Adipocyte (in vitro differentiated cells): ENCODE data around the gene CEP126.

Experiments used
- DNase-seq: peaks from one replicate; pipeline ENCODE4 v3.0.0-alpha.2; 2015; ENCODE audit warnings: low read depth
- H3K27me3 ChIP-seq: replicated peaks from 2 replicates; pipeline ENCODE4 v1.7.0; 2013; ENCODE audit warnings: mild to moderate bottlenecking, low read length, moderate library complexity; ENCODE audit not compliant: control insufficient read depth, insufficient read depth
- H3K36me3 ChIP-seq: 2 replicates; pipeline ENCODE4 v1.7.0; 2013; ENCODE audit warnings: low read length, mild to moderate bottlenecking, moderate library complexity; ENCODE audit not compliant: control insufficient read depth, insufficient read depth, severe bottlenecking
- H3K4me1 ChIP-seq: 2 replicates; pipeline ENCODE4 v1.7.0; 2013; ENCODE audit warnings: mild to moderate bottlenecking, low read length, moderate library complexity; ENCODE audit not compliant: control insufficient read depth, insufficient read depth
- H3K4me3 ChIP-seq: 2 replicates; pipeline ENCODE4 v1.7.0; 2013; ENCODE audit warnings: mild to moderate bottlenecking, low read length, moderate library complexity
- H3K9ac ChIP-seq: 2 replicates; pipeline ENCODE4 v1.7.0; 2013; ENCODE audit warnings: mild to moderate bottlenecking, low read length, moderate library complexity
- H3K9me3 ChIP-seq: 2 replicates; pipeline ENCODE4 v1.7.0; 2013; ENCODE audit warnings: mild to moderate bottlenecking, low read length, moderate library complexity; ENCODE audit not compliant: control insufficient read depth

Gene CEP126, protein sequence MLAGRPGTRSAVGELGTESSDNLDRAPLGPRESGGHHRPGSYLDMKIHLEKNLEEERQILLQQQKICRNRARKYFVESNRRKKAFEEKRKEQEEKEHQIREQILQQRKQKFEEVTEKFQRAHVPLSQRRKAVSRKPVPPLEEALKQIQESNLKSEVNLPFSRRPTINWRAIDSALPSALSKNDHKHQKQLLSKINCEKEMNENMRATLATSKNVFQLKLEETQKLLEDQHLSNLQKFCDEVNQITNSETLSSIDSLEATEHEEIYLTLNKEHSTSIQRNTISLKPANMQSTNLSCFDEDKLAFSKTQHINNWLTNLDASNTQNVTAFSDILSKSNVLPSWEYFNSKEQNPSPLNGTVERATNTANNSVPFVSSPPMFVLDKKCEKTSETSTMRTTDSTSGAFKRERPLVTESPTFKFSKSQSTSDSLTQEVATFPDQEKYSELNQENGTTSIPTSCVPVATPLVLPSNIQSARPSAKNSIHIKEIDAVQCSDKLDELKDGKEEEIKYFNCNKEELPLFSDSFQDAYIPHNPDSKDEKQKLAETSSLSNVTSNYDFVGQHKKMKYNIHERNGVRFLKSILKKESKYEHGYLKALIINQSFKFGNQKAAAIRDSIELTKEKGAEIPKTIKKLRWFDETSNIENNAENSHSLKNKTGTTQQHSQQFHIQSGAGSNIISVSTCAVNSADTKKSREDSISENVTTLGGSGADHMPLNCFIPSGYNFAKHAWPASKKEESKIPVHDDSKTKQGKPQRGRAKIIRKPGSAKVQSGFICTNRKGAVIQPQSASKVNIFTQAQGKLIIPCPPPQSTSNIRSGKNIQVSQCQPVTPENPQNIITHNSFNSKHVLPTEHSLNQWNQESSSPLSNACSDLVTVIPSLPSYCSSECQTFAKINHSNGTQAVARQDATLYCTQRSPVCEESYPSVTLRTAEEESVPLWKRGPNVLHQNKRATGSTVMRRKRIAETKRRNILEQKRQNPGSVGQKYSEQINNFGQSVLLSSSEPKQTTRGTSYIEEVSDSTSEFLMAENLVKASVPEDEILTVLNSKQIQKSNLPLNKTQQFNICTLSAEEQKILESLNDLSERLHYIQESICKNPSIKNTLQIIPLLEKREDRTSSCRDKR

DNA sequence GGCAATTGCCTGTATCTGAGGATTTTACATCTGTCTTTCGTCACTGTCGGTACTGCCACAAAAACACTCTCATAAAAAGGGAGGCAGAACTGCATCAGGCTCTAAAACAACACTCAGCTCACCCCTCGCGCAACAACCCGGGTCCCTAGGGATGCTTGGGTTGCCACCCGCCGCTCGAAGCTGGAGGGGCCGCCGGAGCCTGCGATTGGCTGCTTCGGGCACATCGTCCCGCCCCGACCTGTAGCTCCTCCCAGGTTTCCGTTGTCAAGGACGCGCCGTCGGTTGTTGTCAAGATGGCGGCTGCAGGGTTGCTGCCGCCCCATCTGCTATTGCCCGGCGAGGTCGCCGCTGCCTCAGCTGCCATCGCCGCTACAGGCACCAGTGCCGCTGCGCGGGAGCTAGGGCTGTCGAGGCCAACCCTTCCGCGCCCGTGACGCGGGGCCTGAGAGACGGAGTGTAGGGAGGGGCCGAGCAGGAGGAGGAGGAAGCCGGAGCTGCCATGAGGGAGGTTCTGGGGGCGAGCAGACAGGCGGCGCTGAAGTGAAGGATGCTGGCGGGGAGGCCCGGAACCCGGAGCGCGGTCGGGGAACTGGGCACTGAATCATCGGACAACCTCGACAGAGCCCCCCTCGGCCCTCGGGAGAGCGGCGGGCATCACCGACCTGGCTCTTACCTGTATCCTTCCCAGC, at the start of gene CEP126:
TSS of gene CEP126 (plus strand) at position 273 of the 689 bp plus-strand sequence. CDS start at position 548, 275 bp downstream.
- Histone ChIP-seq H3K9ac (peak within 1 kb of the TSS; percentile 88), H3K27me3 (no peaks in the 10 kb centered on the region), H3K4me3 (peak within 1 kb of the TSS; percentile 86), H3K9me3 (no peaks in the 10 kb centered on the region), H3K4me1 (peaks cover 35% of the 10 kb centered on the region), H3K36me3 (no peaks in the 10 kb centered on the region)
- peak; percentile 99 for DNase-seq

DNA sequence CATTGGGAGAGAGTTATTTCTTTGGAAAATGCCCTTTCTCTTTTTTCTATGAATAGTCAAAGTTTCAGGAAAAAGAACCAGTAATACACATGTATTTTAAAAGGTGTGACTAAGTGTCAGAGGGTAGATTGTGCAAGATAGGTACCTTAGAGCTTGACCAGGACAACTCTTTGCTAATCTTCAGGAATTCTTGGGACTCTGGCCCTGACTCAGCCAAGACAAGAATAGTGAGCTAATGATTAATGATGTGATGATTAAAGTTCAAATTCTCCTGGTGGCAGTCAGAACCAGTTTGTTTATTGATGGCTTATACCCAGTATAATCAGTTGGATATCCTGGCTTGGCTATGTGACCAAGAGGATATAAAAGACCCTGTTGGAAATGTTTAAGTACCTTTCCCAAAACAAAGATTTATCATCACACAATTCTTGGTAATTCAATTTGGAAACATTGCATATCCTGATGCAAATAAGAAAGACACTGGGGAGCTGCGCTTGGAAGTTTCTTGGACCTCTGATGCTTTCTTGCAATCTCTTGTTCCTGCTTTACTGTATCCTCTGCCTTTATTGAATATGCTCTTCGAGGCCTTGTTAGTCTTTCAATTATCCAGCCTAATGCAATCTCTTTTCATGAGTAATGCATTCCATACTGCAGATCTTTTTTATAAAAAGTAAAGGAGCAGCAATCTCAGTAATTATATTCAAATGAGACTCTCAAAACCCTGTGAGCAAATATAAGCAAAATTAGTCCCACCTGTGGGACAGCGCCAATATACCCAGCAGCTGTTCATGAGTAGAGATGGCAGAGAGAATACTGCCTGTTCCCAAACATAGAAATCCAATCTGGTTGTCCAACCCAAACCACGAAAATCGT, 48.0 kb upstream of the CEP126 start:
- Histone ChIP-seq H3K27me3 (no peaks in the 10 kb centered on the region), H3K4me1 (peaks cover 49% of the 10 kb centered on the region), H3K9me3 (peaks cover 7% of the 10 kb centered on the region), H3K9ac (no peak overlapping the region), H3K4me3 (peak overlapping the region; percentile 3), H3K36me3 (no peaks in the 10 kb centered on the region)
- peak; percentile 40 for DNase-seq

DNA sequence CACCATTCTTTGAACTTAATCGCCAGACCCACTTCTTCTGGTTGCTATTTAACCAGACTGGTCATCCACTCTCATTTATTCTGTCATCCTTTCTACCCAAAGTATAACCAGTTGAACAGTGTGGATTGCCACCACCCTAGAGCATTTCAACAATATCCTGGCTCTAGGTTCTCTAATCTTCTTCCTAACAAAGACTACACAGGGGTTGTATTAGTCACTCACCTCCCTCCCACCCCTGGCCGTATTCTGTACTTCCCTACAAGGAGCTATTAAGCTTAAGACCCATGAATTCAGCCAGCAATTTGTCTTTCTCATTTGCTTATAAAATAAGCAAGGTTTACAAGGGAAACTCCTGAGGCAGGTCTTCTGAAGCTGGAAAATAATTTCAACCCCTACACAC, 46.9 kb upstream of the CEP126 start:
- DNase-seq: no peak

GRCh38 chr11:101870510-101870909, 44.3 kb upstream of the CEP126 start:
- Histone ChIP-seq H3K27me3 (no peaks in the 10 kb centered on the region), H3K9me3 (no peaks in the 10 kb centered on the region), H3K36me3 (no peaks in the 10 kb centered on the region), H3K4me1 (peaks cover 35% of the 10 kb centered on the region), H3K9ac (no peak overlapping the region), H3K4me3 (no peak overlapping the region)
- DNase-seq: peak; percentile 79

More for the DNA sequence above, 46.9 kb upstream of the CEP126 start:
- H3K4me1 ChIP-seq: peaks cover 42% of the 10 kb centered on the region
- no peaks in the 10 kb centered on the region for H3K27me3 ChIP-seq
- H3K9ac ChIP-seq: no peak overlapping the region
- H3K4me3 ChIP-seq: no peak overlapping the region
- peaks cover 7% of the 10 kb centered on the region for H3K9me3 ChIP-seq
- H3K36me3 ChIP-seq: no peaks in the 10 kb centered on the region

GRCh38 chr11:101872171-101872882, 42.5 kb upstream of the CEP126 start:
- no peak for DNase-seq
- Histone ChIP-seq H3K36me3 (no peaks in the 10 kb centered on the region), H3K27me3 (no peaks in the 10 kb centered on the region), H3K4me1 (peaks cover 21% of the 10 kb centered on the region), H3K9me3 (no peaks in the 10 kb centered on the region), H3K9ac (no peak overlapping the region), H3K4me3 (no peak overlapping the region)

DNA sequence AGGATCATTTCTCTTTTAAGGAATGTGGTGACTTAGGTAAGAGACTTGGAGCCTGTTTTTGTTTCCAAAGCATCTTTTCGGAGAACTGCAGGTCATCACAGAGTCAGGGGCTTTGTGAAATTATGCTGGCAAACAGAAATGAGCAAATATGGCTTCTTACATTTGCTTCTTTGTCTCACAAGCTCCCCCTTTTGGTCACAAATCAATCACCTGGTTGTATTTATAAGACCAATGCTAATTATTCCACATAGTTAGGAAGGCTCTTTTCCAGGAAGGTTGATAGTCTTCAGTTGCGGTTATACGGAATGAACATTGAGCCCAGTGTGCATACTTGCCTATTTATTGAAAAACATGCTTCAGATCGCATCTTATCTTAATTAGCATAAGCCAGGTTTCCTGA, 34.6 kb upstream of the CEP126 start:
- H3K27me3 ChIP-seq: no peaks in the 10 kb centered on the region
- no peak overlapping the region for H3K4me3 ChIP-seq
- DNase-seq: peak; percentile 51
- H3K36me3 ChIP-seq: no peaks in the 10 kb centered on the region
- no peaks in the 10 kb centered on the region for H3K9me3 ChIP-seq
- no peaks in the 10 kb centered on the region for H3K4me1 ChIP-seq
- H3K9ac ChIP-seq: no peak overlapping the region

- peak; percentile 35 for DNase-seq
- H3K9ac ChIP-seq: no peak overlapping the region
- H3K4me1 ChIP-seq: no peaks in the 10 kb centered on the region
- no peaks in the 10 kb centered on the region for H3K27me3 ChIP-seq
- H3K9me3 ChIP-seq: no peaks in the 10 kb centered on the region
- no peaks in the 10 kb centered on the region for H3K36me3 ChIP-seq
- no peak overlapping the region for H3K4me3 ChIP-seq
These were observed 33.2 kb upstream of the CEP126 start for GRCh38 chr11:101881586-101881985.

DNA sequence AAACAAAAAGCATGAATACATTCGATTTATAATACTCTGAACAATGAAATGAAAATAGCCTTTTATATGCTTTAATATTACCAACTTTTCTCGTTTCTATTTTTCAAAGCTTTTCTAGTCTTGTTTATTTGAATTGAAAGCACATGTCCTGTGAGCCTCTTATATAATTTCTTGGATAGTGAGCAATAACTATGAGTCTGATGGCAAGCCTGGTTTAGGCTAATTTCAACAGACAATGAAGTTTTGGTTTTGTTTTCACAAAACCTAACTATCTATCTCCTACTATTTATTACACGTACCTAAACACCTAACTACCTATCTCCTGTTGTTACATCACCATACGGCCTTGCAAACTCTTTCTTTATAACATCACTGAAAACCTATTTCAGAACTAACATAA, 29.2 kb upstream of the CEP126 start:
- Histone ChIP-seq H3K4me3 (no peak overlapping the region), H3K27me3 (no peaks in the 10 kb centered on the region), H3K36me3 (no peaks in the 10 kb centered on the region), H3K9me3 (no peaks in the 10 kb centered on the region), H3K4me1 (no peaks in the 10 kb centered on the region), H3K9ac (no peak overlapping the region)
- no peak for DNase-seq

DNA sequence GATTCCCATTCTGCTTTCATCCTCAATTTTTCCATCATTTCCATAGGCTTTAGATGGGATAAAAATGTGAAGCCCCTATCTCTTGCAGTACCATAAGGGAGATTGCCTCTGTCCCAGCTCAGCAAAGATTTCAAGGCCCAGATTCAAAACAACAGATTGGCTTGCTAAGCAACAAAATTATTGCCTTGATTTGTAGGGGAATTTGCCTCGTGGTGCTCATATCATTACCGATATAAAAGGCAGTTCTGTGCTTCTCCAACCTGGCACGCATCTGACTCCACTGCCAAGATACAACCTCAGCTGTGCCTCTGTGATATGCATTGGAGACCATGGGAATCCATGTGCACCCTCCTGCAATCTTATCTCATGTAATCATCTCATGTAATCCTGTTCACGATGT, 25.0 kb upstream of the CEP126 start:
- Histone ChIP-seq H3K4me3 (no peak overlapping the region), H3K4me1 (no peaks in the 10 kb centered on the region), H3K9me3 (no peaks in the 10 kb centered on the region), H3K9ac (no peak overlapping the region), H3K27me3 (no peaks in the 10 kb centered on the region), H3K36me3 (no peaks in the 10 kb centered on the region)
- no peak for DNase-seq

DNA sequence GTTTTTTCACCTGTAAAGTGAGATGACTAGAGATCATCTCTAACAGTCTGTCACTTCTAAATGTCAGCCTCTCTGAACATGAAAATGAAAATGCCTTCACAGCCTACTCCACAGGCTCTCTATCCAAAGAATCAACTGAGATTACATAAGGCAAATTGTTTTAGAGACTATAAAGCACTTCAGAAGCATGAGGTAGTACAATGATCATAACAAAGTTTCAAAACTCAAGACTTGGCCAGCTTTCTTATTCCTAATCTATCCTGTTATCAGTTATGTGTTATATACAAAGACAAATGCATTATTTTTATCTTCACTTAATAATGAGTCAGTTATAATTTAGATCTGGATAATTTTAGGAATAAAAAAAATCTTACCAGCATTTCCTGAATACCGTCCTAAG, 20.3 kb upstream of the CEP126 start:
- no peak overlapping the region for H3K4me3 ChIP-seq
- no peaks in the 10 kb centered on the region for H3K9me3 ChIP-seq
- H3K4me1 ChIP-seq: no peaks in the 10 kb centered on the region
- H3K9ac ChIP-seq: no peak overlapping the region
- no peak for DNase-seq
- no peaks in the 10 kb centered on the region for H3K36me3 ChIP-seq
- H3K27me3 ChIP-seq: no peaks in the 10 kb centered on the region
